Activated CD8-positive, alpha-beta T cell treated with anti-CD3 and anti-CD28 coated beads for 36 hours (primary cell): ENCODE data around the gene RBMS3. TPM values are rescaled to one million over a fixed set of nuclear protein-coding genes. Genes with fewer than 3 reads are reported as not detected.

ENCODE experiments used
- ATAC-seq: fragments of 200-7000 bp; cut with Tn5 transposase; one replicate; pipeline ENCODE4 v1.10.0; 2021; ENCODE audit warnings: mild to moderate bottlenecking, moderate library complexity
- CTCF ChIA-PET: fragments of 350-600 bp; sonication (Branson Sonifier 250); formaldehyde crosslinking; loops from one replicate; lab custom pipeline; 2021; ENCODE audit warnings: antibody characterized with exemption; lab: Charles Lee
- POLR2A ChIA-PET: fragments of 350-600 bp; sonication (Branson Sonifier 250); formaldehyde crosslinking; loops from one replicate; lab custom pipeline; 2021; ENCODE audit warnings: antibody characterized with exemption; lab: Charles Lee
- DNase-seq: peaks from one replicate; pipeline ENCODE4 v3.0.0-alpha.2; 2020
- H3K27ac Mint-ChIP-seq: one replicate; pipeline ENCODE4 v1.8.0; 2021; ENCODE audit warnings: mild to moderate bottlenecking, mixed read lengths
- H3K27me3 Mint-ChIP-seq: one replicate; pipeline ENCODE4 v1.8.0; 2021; ENCODE audit warnings: mixed read lengths
- H3K36me3 Mint-ChIP-seq: one replicate; pipeline ENCODE4 v1.8.0; 2021; ENCODE audit warnings: low read depth, mixed read lengths
- H3K4me1 Mint-ChIP-seq: one replicate; pipeline ENCODE4 v1.8.0; 2021; ENCODE audit warnings: low read depth, mixed read lengths
- H3K4me3 Mint-ChIP-seq: one replicate; pipeline ENCODE4 v1.8.0; 2021; ENCODE audit warnings: mild to moderate bottlenecking, moderate library complexity, mixed read lengths
- H3K9me3 Mint-ChIP-seq: one replicate; pipeline ENCODE4 v1.8.0; 2021; ENCODE audit warnings: mixed read lengths
- intact Hi-C: fragments of 100-400 bp; cut with micrococcal nuclease; formaldehyde crosslinking; loops from one replicate; pipeline ENCODE4 v1.10.0; 2022
- total RNA-seq, 2 experiments: library from RNA; stranded (reverse); gene quantifications; one replicate each; pipeline ENCODE4 v1.2.3, GENCODE V29; 2021
- TF ChIP-seq, protein P1 (sequence below): fragments of 200-600 bp; IDR thresholded peaks from one replicate; pipeline ENCODE4 v1.8.0; 2022; ENCODE audit warnings: antibody characterized with exemption, mild to moderate bottlenecking

RBMS3 gene
- total RNA-seq, 2 experiments from 2014 or later = 2.3 to 2.8 TPM

DNA sequence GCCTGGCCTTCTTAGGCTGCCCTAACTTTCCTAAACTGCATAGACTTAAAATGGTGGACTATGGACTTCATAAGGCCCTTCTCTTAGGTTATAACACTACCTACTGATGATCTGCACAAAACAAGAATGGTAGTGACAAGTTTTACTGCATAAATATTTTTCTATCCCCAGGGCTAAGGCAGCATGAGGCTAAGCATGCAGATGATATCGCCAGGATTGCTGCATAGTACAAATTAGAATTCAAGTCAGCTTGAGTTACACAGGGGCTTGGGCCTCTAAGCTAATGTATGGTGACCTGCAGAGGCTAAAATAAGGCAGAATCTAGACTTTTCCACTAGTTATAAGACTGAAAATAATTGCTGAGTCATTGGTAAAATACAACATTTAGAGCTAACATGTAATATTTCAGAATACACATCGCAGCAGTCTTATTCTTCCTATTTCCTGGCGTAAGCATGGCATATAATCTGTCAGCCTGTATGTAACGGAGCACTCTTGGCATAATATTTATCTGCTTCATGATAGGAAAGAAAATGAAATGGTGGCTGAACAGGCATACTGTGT lies 15.3 kb upstream of the RBMS3 start:
- no peak overlapping the region for H3K27ac Mint-ChIP-seq
- POLR2A ChIA-PET = no interaction called here
- DNase-seq = no peak

DNA sequence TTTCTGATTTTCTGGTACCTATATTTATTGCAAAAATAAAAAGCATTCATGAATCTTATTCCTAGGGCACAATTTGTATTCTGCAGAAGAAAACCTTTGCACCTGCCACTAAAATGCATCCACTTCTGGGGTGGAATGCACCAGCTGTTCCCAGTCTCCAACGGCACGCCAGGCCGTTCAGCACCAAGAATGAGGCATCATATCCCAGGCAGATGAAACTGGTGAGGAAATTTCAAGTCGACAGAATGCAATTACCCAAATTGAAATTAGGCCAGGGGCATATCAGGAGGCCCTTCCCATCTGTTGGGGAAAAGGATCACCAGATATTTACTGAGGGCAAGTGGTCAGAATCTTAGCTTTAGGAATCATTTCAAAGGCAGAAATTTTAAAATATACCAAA lies 13.6 kb upstream of the RBMS3 start:
- ATAC-seq (no peak), DNase-seq (no peak)
- no peak overlapping the region for H3K4me3 Mint-ChIP-seq
- intact Hi-C loops = no loop called here
- H3K9me3 Mint-ChIP-seq = no peaks in the 10 kb centered on the region
- no peaks in the 10 kb centered on the region for H3K36me3 Mint-ChIP-seq
- no peak overlapping the region for H3K27ac Mint-ChIP-seq
- no peaks in the 10 kb centered on the region for H3K27me3 Mint-ChIP-seq
- TF ChIP-seq, protein P1, sequence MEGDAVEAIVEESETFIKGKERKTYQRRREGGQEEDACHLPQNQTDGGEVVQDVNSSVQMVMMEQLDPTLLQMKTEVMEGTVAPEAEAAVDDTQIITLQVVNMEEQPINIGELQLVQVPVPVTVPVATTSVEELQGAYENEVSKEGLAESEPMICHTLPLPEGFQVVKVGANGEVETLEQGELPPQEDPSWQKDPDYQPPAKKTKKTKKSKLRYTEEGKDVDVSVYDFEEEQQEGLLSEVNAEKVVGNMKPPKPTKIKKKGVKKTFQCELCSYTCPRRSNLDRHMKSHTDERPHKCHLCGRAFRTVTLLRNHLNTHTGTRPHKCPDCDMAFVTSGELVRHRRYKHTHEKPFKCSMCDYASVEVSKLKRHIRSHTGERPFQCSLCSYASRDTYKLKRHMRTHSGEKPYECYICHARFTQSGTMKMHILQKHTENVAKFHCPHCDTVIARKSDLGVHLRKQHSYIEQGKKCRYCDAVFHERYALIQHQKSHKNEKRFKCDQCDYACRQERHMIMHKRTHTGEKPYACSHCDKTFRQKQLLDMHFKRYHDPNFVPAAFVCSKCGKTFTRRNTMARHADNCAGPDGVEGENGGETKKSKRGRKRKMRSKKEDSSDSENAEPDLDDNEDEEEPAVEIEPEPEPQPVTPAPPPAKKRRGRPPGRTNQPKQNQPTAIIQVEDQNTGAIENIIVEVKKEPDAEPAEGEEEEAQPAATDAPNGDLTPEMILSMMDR = no peak
- POLR2A ChIA-PET = no interaction called here
- no peaks in the 10 kb centered on the region for H3K4me1 Mint-ChIP-seq
- CTCF ChIA-PET = no interaction called here

More for the DNA sequence above, 15.3 kb upstream of the RBMS3 start:
- TF ChIP-seq, protein P1 = no peak
- no peak for ATAC-seq
- Mint-ChIP-seq H3K4me3 (no peak overlapping the region), H3K36me3 (no peaks in the 10 kb centered on the region), H3K9me3 (no peaks in the 10 kb centered on the region), H3K4me1 (no peaks in the 10 kb centered on the region), H3K27me3 (no peaks in the 10 kb centered on the region)
- CTCF ChIA-PET = no interaction called here
- intact Hi-C loops = no loop called here

DNA sequence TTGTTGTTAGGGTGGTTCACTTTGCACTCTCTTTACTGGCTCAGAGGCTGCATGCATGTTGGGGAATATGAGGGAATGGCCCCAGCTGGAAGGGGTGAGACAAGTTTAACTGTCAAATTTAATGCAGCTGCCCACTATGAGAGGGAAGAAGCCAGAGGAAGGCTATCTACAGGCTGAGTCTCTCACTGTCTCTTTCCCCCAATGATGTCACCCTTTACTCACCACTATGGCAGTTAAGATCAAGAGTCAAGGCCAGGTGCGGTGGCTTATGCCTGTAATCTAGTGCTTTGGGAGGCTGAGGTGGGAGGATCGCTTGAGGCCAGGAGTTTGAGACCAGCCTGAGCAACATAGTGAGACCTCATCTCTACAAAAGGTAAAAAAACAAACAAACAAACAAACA lies 12.2 kb upstream of the RBMS3 start:
- POLR2A ChIA-PET = no interaction called here
- no peaks in the 10 kb centered on the region for H3K9me3 Mint-ChIP-seq
- ATAC-seq = no peak

DNA sequence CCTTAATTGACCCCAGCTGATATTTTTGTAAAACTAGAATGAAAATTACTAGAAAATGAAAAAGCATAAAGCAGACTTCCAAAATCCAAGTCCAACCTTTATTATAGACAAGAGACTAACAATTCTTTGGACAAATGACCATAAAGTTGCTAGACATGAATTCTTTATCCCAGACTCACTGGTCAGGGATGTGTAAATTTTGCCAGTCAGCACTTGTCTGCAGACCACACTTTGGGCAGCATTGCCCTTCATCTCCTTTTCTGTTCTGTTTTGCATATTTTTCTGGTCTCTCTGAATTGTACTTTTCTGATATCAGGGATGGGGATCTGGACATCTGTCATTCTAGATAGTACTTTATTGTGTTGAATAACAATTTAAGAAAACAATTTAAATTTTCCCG lies 10.1 kb upstream of the RBMS3 start:
- Mint-ChIP-seq H3K4me1 (peaks cover 4% of the 10 kb centered on the region), H3K9me3 (no peaks in the 10 kb centered on the region), H3K36me3 (no peaks in the 10 kb centered on the region), H3K27ac (no peak overlapping the region), H3K4me3 (no peak overlapping the region), H3K27me3 (no peaks in the 10 kb centered on the region)
- intact Hi-C loops = no loop called here
- no peak for ATAC-seq
- TF ChIP-seq, protein P1 = no peak
- DNase-seq = no peak
- CTCF ChIA-PET = no interaction called here
- POLR2A ChIA-PET = no interaction called here

More for the DNA sequence above, 12.2 kb upstream of the RBMS3 start:
- H3K27me3 Mint-ChIP-seq = no peaks in the 10 kb centered on the region
- TF ChIP-seq, protein P1 = no peak
- no peak overlapping the region for H3K4me3 Mint-ChIP-seq
- intact Hi-C loops = no loop called here
- no peak for DNase-seq
- CTCF ChIA-PET = no interaction called here
- no peaks in the 10 kb centered on the region for H3K4me1 Mint-ChIP-seq
- no peaks in the 10 kb centered on the region for H3K36me3 Mint-ChIP-seq
- H3K27ac Mint-ChIP-seq = no peak overlapping the region

DNA sequence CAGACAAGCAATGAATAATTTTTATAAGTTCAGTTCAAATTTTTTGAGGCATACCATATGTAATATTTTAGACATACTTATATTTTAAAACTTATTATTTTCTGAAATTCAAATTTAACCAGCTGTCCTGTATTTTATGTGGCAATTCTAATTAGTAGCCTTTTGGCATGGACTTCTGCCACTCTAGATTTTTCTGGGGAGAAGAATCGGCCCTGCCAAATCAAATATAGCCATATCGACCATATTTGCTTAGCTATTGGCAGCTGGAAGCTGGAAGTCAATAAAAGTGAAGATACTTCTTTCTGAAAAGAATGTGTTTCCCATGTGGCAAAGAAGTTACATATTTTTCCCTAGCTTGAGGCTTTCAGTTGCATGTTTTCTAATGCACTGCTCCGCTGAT lies 9.4 kb upstream of the RBMS3 start:
- intact Hi-C loops = no loop called here
- DNase-seq (no peak), ATAC-seq (no peak)
- Mint-ChIP-seq H3K27ac (no peak overlapping the region), H3K27me3 (no peaks in the 10 kb centered on the region), H3K36me3 (no peaks in the 10 kb centered on the region), H3K4me3 (no peak overlapping the region), H3K4me1 (peaks cover 4% of the 10 kb centered on the region), H3K9me3 (no peaks in the 10 kb centered on the region)
- ChIA-PET POLR2A (no interaction called here), CTCF (no interaction called here)
- TF ChIP-seq, protein P1 = no peak
